ENCODE measurements around the gene P3R3URF.

The P3R3URF gene

DNA sequence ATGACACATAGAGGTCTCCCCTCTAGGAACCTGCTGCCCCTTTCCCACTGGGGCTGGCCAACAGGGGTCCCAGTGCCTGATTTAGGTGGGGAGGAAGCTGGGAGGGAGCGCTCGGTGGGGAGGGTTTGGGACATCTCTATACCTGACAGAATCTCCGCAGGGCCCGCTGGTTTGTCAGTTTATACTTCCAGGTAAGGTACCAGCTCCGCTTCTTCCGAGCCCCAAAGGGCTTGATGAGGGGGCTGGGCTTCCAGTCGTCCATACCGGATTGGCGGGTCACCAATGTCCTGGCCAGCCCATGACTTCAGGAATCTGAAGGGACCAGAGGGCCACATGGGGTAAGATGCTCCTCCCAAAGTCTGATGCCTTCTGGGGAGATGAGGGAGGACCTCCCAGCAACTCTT lies 21.3 kb upstream of the P3R3URF start:
- Histone ChIP-seq H3K27ac (peak overlapping the region in 19 of 21 experiments; percentile 62 to 93 (median 86)), H3K4me3 (peak overlapping the region; percentile 53 to 81 (median 67))

DNA sequence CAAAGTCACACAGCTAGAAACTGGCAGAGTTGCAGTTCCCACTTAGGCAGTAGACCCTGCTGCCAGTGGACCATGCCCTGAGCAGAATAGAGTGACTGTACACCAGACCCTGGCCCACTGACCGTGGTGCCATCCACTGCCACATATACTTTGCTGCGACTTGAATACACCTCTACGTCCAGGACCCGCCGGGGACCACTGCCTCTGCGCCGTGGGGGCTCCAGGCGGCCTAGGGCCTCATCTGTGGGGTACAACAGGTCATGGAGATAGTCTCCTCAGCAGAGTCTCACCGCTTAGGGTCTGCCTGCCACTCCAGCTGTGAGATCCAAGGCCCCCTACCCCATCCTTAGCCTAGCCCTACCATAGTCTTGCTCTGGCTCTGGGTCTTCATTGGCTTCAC lies 20.3 kb upstream of the P3R3URF start:
- no peak overlapping the region for H3K4me3 ChIP-seq
- H3K27ac ChIP-seq = peak overlapping the region in 3 of 21 experiments; percentile 18 to 83 (median 20)

DNA sequence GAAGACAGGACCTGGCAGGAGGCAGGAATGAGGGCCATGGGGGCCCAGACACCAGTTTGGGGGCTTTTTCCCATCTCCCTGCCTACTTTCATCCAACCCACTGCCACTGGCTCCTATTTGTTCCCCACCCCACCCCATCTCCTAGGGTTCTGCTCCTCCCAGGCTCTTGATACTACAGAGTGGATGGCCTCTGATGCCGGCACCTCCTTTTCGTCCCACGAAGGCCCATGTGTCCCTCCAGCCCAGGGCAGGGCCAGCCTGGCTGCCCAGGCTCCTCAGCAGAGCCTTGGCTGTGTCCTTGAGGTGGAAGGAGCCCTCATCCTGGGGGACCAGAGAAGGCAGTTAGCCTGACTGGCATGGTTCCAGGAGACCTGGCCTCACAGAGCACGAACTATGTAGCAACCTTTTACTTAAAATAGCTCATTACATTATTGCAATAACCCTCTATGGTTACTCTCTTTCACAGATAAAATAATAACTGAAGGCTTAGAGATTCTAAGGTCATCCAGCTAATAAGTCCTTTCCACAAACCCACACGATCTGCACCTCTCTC lies 18.4 kb upstream of the P3R3URF start:
- H3K27ac ChIP-seq = no peak overlapping the region

GRCh38 chr1:46193984-46194570 lies 17.8 kb upstream of the P3R3URF start:
- Histone ChIP-seq H3K4me3 (no peak overlapping the region), H3K27ac (no peak overlapping the region)

More for the DNA sequence above, 18.4 kb upstream of the P3R3URF start:
- H3K4me3 ChIP-seq = no peak overlapping the region

DNA sequence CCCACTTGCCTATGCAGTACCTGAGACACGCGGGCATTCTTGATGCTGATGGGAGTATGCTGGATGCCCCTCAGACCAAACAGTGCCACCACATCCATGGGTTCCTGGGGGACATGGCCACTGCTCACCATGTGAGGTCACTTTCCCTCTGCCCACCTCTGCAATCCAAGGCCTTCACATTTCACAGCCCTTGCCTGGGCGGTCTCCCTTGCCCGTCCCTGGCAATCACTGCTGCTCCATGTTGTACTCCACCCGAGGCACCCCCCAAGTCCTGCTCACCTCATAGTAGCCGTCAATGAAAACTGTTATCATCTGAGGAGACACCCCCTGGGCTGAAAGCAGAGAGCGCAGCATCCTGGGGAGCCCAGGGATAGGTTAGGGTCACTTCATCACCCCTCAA lies 17.0 kb upstream of the P3R3URF start:
- Histone ChIP-seq H3K4me3 (no peak overlapping the region), H3K27ac (no peak overlapping the region)

DNA sequence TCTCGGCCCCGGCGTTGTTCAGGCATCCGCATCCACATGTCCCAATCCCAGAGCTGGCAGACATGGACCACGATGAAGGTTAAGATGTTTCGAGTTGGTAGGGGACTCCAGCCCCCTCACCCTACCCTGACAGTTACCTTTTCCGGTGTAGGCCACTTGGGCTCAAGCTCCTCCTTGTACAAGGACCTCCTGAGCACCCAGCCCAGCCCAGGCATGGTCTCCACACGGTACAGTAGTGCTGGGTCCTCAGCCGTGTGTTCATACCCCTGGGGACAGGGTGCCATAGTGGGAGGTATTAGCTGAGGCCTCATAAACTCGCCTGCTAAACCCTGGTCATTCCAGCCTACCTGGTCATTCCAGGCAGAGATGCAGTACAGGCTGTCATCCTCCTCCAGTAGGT lies 15.9 kb upstream of the P3R3URF start:
- Histone ChIP-seq H3K4me3 (no peak overlapping the region), H3K27ac (no peak overlapping the region)

DNA sequence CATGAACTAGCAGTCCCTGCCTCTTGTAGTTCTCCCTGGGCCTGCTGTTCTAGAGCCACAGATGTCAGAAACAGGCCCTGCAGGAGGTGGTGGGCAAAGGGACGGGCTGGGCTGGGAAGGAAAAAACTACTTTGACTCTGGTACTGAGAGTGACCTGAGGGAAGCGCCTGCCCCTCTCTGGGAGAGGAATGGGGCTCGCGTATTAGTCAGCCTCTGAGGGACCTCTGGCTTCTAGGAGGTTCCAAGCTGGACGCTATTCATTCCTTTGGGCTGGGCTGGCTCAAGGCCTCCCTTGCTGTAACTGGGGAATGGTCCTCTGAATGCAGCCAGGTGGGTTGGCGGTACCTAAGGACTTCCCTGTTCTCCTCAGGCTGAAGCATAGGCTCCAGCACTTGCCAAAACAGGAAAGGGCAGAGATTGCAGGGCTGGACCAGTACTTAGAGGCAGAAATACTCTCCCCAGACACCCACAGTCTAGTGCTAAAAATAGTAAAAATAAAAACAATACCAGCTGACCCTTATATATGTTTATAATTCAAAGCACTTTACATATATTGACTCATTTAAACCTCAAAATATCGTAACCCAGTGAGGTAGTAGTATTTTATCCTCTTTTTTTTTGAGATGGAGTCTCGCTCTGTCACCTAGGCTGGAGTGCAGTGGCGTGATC lies 14.9 kb upstream of the P3R3URF start:
- no peak overlapping the region for H3K27ac ChIP-seq
- H3K4me3 ChIP-seq = no peak overlapping the region

DNA sequence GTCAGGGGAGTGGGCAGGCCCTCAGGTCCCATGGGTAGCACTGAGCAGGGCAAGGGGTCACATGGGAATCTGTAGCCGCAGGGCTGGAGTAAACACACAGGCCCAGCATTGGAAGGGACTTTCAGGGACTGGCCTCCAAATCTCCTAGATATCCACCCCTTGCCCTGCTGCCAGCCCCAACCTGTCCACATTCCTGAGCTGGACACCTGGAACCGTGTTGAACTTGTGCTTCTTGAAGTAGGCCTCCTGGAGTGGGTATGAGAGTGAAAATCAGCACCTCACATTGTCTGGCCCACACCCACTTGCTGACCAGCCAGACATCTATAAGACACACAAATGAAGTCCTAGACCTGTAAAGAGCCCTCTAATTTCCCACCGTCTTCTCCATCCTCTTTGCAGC lies 14.3 kb upstream of the P3R3URF start:
- Histone ChIP-seq H3K27ac (no peak overlapping the region), H3K4me3 (no peak overlapping the region)

GRCh38 chr1:46188295-46189030 lies 12.2 kb upstream of the P3R3URF start:
- peak overlapping the region in 10 of 21 experiments; percentile 29 to 73 (median 35) for H3K27ac ChIP-seq
- H3K4me3 ChIP-seq = no peak overlapping the region

GRCh38 chr1:46187106-46187869 lies 11.0 kb upstream of the P3R3URF start:
- H3K27ac ChIP-seq = peak overlapping the region in 3 of 21 experiments; percentile 32 to 52 (median 38)
- no peak overlapping the region for H3K4me3 ChIP-seq

- peak overlapping the region in 3 of 21 experiments; percentile 25 to 39 (median 27) for H3K27ac ChIP-seq
- H3K4me3 ChIP-seq = no peak overlapping the region
These were observed 9.8 kb upstream of the P3R3URF start for GRCh38 chr1:46186076-46186475.

DNA sequence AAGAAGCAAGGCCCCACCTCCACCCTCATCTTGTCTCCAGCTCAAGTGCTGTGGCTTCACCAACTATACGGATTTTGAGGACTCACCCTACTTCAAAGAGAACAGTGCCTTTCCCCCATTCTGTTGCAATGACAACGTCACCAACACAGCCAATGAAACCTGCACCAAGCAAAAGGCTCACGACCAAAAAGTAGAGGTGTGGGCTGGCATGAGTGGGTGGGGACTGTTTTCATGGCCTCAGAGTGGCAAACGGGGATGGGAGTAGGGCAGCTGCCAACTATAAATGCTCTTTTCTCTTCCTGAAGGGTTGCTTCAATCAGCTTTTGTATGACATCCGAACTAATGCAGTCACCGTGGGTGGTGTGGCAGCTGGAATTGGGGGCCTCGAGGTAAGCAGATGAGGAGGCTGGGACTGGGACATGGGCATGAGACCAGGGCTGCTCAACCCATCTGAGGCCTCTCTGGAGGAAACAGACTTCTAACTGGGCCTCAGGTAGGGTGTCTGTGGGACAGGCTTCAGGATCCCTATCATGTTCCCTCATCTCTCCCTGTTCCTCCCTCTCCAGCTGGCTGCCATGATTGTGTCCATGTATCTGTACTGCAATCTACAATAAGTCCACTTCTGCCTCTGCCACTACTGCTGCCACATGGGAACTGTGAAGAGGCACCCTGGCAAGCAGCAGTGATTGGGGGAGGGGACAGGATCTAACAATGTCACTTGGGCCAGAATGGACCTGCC lies 8.8 kb upstream of the P3R3URF start:
- H3K4me3 ChIP-seq = no peak overlapping the region

GRCh38 chr1:46183926-46184557 lies 7.8 kb upstream of the P3R3URF start:
- peak overlapping the region in 20 of 21 experiments; percentile 17 to 78 (median 66) for H3K27ac ChIP-seq
- H3K4me3 ChIP-seq = no peak overlapping the region

More for the DNA sequence above, 8.8 kb upstream of the P3R3URF start:
- peak overlapping the region in 13 of 21 experiments; percentile 5 to 78 (median 66) for H3K27ac ChIP-seq

- Histone ChIP-seq H3K4me3 (no peak overlapping the region), H3K27ac (peak overlapping the region; percentile 17 to 78 (median 66))
These were observed 7.0 kb upstream of the P3R3URF start for GRCh38 chr1:46183079-46183847.

- no peak overlapping the region for H3K4me3 ChIP-seq
- H3K27ac ChIP-seq = peak overlapping the region in 5 of 21 experiments; percentile 2 to 29 (median 7)
These were observed 5.3 kb upstream of the P3R3URF start for GRCh38 chr1:46181343-46182260.

GRCh38 chr1:46180082-46180616 lies 3.9 kb upstream of the P3R3URF start:
- H3K4me3 ChIP-seq = no peak overlapping the region
- peak overlapping the region in 5 of 21 experiments; percentile 2 to 42 (median 19) for H3K27ac ChIP-seq
